GM12878 (cell line): ENCODE results near the gene GOLGA6A. TPM values are rescaled to one million over a fixed set of nuclear protein-coding genes. Genes with fewer than 3 reads are reported as not detected.
"Not testable (repeated sequence)": the region's sequence is repeated elsewhere in the genome, so short reads cannot be mapped to it uniquely, and the experiment has no call there.

Experiments used
- ATAC-seq: fragments of 200-7000 bp; cut with Tn5 transposase; 3 replicates; pipeline ENCODE4 v1.9.1; 2020; ENCODE audit warnings: mild to moderate bottlenecking, moderate library complexity
- BruUV-seq: library from RNA; stranded (reverse); fragments of 400-500 nt; replicated peaks from 2 replicates; lab custom pipeline; 2021; lab: Mats Ljungman, UMichigan
- CTCF ChIA-PET: fragments of 300-600 bp; sonication (Branson Sonifier 250); formaldehyde crosslinking; extraction: SDS; loops from one replicate; lab custom pipeline; 2021; ENCODE audit warnings: inconsistent platforms; lab: Yijun Ruan, JAX
- POLR2A ChIA-PET: fragments of 350-600 bp; formaldehyde crosslinking; extraction: SDS; loops from one replicate; lab custom pipeline; 2021; ENCODE audit warnings: inconsistent platforms; lab: Charles Lee
- RAD21 ChIA-PET: fragments of 300-600 bp; sonication (Branson Sonifier 250); formaldehyde crosslinking; loops from one replicate; lab custom pipeline; 2023; ENCODE audit warnings: antibody characterized with exemption; ENCODE audit not compliant: unreplicated experiment; lab: Charles Lee
- SMC1A ChIA-PET: fragments of 300-600 bp; sonication (Branson Sonifier 250); formaldehyde crosslinking; loops from one replicate; lab custom pipeline; 2023; ENCODE audit not compliant: unreplicated experiment, uncharacterized antibody; lab: Charles Lee
- DNase-seq: peaks from one replicate; pipeline ENCODE4 v3.0.0-alpha.2; 2011; ENCODE audit warnings: low read depth, low spot score
- FAIRE-seq: peaks from 3 replicates; lab custom pipeline; 2011; peaks lifted over from hg19 to GRCh38; lab: Jason Lieb, UNC
- H2AFZ ChIP-seq: 2 replicates; pipeline ENCODE4 v1.6.0; 2011; ENCODE audit warnings: low read depth, low read length, control low read depth; ENCODE audit not compliant: control insufficient read depth
- H3K27ac ChIP-seq: 2 replicates; pipeline ENCODE4 v1.5.1; 2011; ENCODE audit warnings: control low read depth; ENCODE audit not compliant: control insufficient read depth, insufficient read depth
- H3K27me3 ChIP-seq, 2 experiments: replicated peaks in 1 of 2; 2 replicates each; pipeline versions ENCODE4 v1.6.0 to v1.6.1; 2011; ENCODE audit warnings: low read length in 1 of 2; ENCODE audit not compliant: control insufficient read depth in 2 of 2, insufficient read depth in 2 of 2
- H3K36me3 ChIP-seq, 2 experiments: 2 replicates each; pipeline ENCODE4 v1.5.1; 2011; ENCODE audit warnings: low read length in 1 of 2; ENCODE audit not compliant: control insufficient read depth in 2 of 2, insufficient read depth in 2 of 2
- H3K4me1 ChIP-seq: 2 replicates; pipeline ENCODE4 v1.6.1; 2011; ENCODE audit warnings: mild to moderate bottlenecking, low read length, moderate library complexity, mixed read lengths; ENCODE audit not compliant: control insufficient read depth, insufficient read depth
- H3K4me2 ChIP-seq: 2 replicates; pipeline ENCODE4 v1.6.0; 2011; ENCODE audit warnings: control low read depth; ENCODE audit not compliant: control insufficient read depth, insufficient read depth
- H3K4me3 ChIP-seq: fragments of 200-600 bp; sonication (generic); 2 replicates; pipeline ENCODE4 v1.5.1; 2016
- H3K79me2 ChIP-seq: 2 replicates; pipeline ENCODE4 v1.6.0; 2011; ENCODE audit warnings: low read length; ENCODE audit not compliant: control insufficient read depth, insufficient read depth
- H3K9ac ChIP-seq: 2 replicates; pipeline ENCODE4 v1.8.0; 2011; ENCODE audit warnings: low read length, control low read depth, mixed read lengths; ENCODE audit not compliant: control insufficient read depth, insufficient read depth
- H3K9me3 ChIP-seq: replicated peaks from 3 replicates; pipeline ENCODE4 v1.5.1; 2011; ENCODE audit warnings: mild to moderate bottlenecking, low read length; ENCODE audit not compliant: control insufficient read depth, insufficient read depth
- H4K20me1 ChIP-seq: 2 replicates; pipeline ENCODE4 v1.6.0; 2011; ENCODE audit not compliant: control insufficient read depth, insufficient read depth
- CEBPB ChIP-seq, 2 experiments: fragments of 150-350 bp in 1 of 2; IDR thresholded peaks; 2 replicates each; pipeline ENCODE4 v1.6.1; 2012 to 2014; ENCODE audit warnings: low read depth in 2 of 2, low read length in 2 of 2, borderline replicate concordance in 1 of 2, inconsistent platforms in 1 of 2
- EGR1 ChIP-seq, 2 experiments: IDR thresholded peaks; 1 replicate in 1 of 2; 2 replicates in 1 of 2; pipeline ENCODE4 v1.6.1; 2011 to 2012; ENCODE audit warnings: low read depth in 2 of 2, low read length in 2 of 2, borderline replicate concordance in 1 of 2, mild to moderate bottlenecking in 1 of 2, moderate library complexity in 1 of 2
- NFYB ChIP-seq: IDR thresholded peaks from 2 replicates; pipeline ENCODE4 v1.6.1; 2011; ENCODE audit warnings: low read depth, mild to moderate bottlenecking, low read length, improper control_type of control experiment, moderate library complexity; ENCODE audit not compliant: insufficient read depth
- ZNF217 ChIP-seq: fragments of 450-650 bp; IDR thresholded peaks from 2 replicates; pipeline ENCODE4 v1.6.1; 2017; ENCODE audit warnings: antibody characterized with exemption, mild to moderate bottlenecking
- WGBS: methylation state at CpG from one replicate; pipeline ENCODE4 v1.1.6; 2016; ENCODE audit warnings: low lambda C conversion rate; ENCODE audit not compliant: insufficient replicate concordance, insufficient coverage; ENCODE audit errors: missing lambda C conversion rate; 5-methylcytosine and 5-hydroxymethylcytosine counted together
- in situ Hi-C: fragments of 300-500 bp; cut with MboI; formaldehyde crosslinking; loops from 9 replicates; pipeline ENCODE4 v1.14.3; 2018; ENCODE audit warnings: mixed read lengths
- intact Hi-C: fragments of 100-400 bp; cut with micrococcal nuclease; formaldehyde crosslinking; loops from one replicate; pipeline ENCODE4 v1.14.2; 2022; ENCODE audit not compliant: unreplicated experiment
- polyA plus RNA-seq, 11 experiments: library from polyadenylated mRNA; depleted of rRNA in 4 of 11; unstranded in 6 of 11; stranded (reverse) in 5 of 11; fragments of >200 nt; fragmentation: Nextera tagmentation in 4 of 11; fragmentation: Illumina TruSeq in 1 of 11; extraction: Ambion mirVana in 4 of 11; extraction: Trizol in 1 of 11; gene quantifications; 1 replicate in 1 of 11; 2 replicates in 10 of 11; pipeline versions ENCODE4 v1.2.1 to v1.2.3, GENCODE V29; 2011 to 2016; ENCODE audit warnings: inconsistent platforms in 2 of 11, missing spikeins in 2 of 11, low read depth in 1 of 11
- total RNA-seq, 4 experiments: library from RNA; depleted of rRNA in 3 of 4; stranded (reverse); fragments of >200 nt in 3 of 4; fragmentation: Illumina TruSeq in 1 of 4; extraction: Trizol in 1 of 4; gene quantifications; 2 replicates each; pipeline versions ENCODE4 v1.2.1 to v1.2.3, GENCODE V29; 2013 to 2021

The GOLGA6A gene
- total and polyA plus RNA-seq, 10 of the 15 experiments (the other 5 are each of a cell fraction or from before 2014, with no cell fraction given): not detected

DNA sequence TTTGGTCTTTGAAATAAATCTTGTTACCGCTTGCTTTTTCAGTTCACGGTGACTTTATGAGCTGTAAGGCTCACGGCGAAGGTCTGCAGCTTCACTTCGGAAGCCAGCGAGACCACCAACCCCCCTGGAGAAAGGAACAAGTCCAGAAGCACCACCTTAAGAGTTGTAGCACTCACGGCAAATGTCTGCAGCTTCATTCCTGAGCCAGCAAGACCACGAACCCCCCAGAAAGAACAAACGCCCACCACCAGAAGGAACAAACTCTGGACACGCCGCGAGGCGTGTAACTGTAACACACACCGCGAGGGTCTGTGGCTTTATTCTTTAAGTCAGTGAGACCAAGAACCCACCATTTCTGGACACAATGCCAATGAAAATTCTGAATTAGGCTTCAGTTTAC is 28.8 kb downstream of the GOLGA6A start:
- Histone ChIP-seq H3K27me3 (0 out of 4 replicates have a peak, but pooled peaks cover 0 to 2% of the 10 kb centered on the region in 2 experiments), H4K20me1 (no peaks in the 10 kb centered on the region), H3K27ac (no peak overlapping the region), H3K9me3 (no peaks in the 10 kb centered on the region), H3K9ac (no peak overlapping the region), H3K4me2 (no peak overlapping the region), H3K4me1 (no peaks in the 10 kb centered on the region), H3K79me2 (no peaks in the 10 kb centered on the region), H2AFZ (no peak overlapping the region), H3K36me3 (no peaks in the 10 kb centered on the region), H3K4me3 (no peak overlapping the region)
- TF ChIP-seq CEBPB (IDR thresholded peaks at IDR 0.05; ENCODE audit: borderline replicate concordance in 1 of 2, low read depth in 2 of 2, low read length in 2 of 2) (no peak), ZNF217 (no peak), EGR1 (IDR thresholded peaks at IDR 0.05; ENCODE audit: borderline replicate concordance in 1 of 2, low read depth in 2 of 2, low read length in 2 of 2) (no peak)
- DNase-seq (no peak), ATAC-seq (no peak), FAIRE-seq (no peak)
- no TSS peak for BruUV-seq
- RAD21 ChIA-PET: no interaction called here
- POLR2A ChIA-PET: no interaction called here
- CTCF ChIA-PET: interaction anchor here (0.8 to 3.0 kb wide), 10 partner anchors 10 to 269 kb away, joined by 3 to 15 read pairs (median 5); no protein-coding TSS in a partner anchor
- intact Hi-C loops: loop anchor here (5.0 kb wide), 2 partner anchors 81 to 254 kb away; no protein-coding TSS in a partner anchor
- 58% methylated on average over 15 of the region's 15 CpGs for WGBS
- in situ Hi-C loops: no loop called here
- SMC1A ChIA-PET: interaction anchor here (0.7 to 1.4 kb wide), 4 partner anchors 64 to 267 kb away, joined by 3 to 6 read pairs (median 4); no protein-coding TSS in a partner anchor

DNA sequence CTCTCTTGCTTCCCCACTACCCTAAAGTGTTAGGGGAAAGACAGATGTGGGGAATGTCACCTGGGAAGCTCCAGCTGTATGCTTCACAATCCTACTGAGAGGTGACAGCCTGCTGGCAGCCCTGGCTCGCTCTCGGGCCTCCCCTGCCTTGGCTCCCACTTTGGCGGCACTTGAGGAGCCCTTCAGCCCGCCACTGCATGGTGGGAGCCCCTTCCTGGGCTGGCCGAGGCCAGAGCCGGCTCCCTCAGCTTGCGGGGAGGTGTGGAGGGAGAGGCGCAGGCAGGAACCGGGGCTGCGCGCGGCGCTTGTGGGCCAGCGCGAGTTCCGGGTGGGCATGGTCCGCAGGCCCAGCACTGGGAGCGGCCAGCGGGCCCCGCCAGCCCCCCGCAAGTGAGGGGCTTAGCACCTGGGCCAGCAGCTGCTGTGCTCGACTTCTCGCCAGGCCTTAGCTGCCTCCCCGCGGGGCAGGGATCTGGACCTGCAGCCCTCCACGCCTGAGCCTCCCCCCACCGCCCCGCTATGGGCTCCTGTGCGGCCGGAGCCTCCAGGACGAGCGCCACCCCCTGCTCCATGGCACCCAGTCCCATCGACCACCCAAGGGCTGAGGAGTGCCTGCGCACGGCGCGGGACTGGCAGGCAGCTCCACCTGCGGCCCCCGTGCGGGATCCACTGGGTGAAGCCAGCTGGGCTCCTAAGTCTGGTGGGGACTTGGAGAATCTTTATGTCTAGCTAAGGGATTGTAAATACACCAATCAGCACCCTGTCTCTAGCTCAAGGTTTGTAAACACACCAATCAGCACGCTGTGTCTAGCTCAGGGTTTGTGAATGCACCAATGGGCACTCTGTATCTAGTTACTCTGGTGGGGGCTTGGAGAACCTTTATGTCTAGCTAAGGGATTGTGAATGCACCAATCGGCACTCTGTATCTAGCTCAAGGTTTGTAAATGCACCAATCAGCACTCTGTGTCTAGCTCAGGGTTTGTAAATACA is 29.8 kb downstream of the GOLGA6A start:
- 62% methylated on average over 33 of the region's 42 CpGs for WGBS
- H3K4me3 ChIP-seq, DNase-seq, in situ Hi-C loops, H3K27ac ChIP-seq, H3K4me1 ChIP-seq, BruUV-seq, H3K79me2 ChIP-seq, H4K20me1 ChIP-seq, H2AFZ ChIP-seq, H3K9ac ChIP-seq, H3K36me3 ChIP-seq, POLR2A ChIA-PET, H3K9me3 ChIP-seq, ATAC-seq, H3K27me3 ChIP-seq, H3K4me2 ChIP-seq, FAIRE-seq: not testable (repeated sequence)
- CTCF ChIA-PET: interaction anchor here (0.8 to 3.0 kb wide), 11 partner anchors 9 to 270 kb away, joined by 3 to 15 read pairs (median 4); no protein-coding TSS in a partner anchor
- SMC1A ChIA-PET: interaction anchor here (1.5 kb wide), 1 partner anchor 80 kb away, joined by 5 read pairs; no protein-coding TSS in a partner anchor
- intact Hi-C loops: loop anchor here (5.0 kb wide), 2 partner anchors 80 to 255 kb away; no protein-coding TSS in a partner anchor
- RAD21 ChIA-PET: interaction anchor here (1.3 kb wide), 1 partner anchor 268 kb away, joined by 3 read pairs; no protein-coding TSS in a partner anchor
- 0 out of 2 replicates have a peak, but pooled peaks have one; percentile 20 for TF ChIP-seq NFYB
